HEK293 (cell line): Measurements from ENCODE around the gene C22orf15.

Experiments
- CTCF ChIA-PET: fragments of 350-600 bp; formaldehyde crosslinking; extraction: SDS; loops from one replicate; lab custom pipeline; 2021; ENCODE audit warnings: antibody characterized with exemption; lab: Yijun Ruan, JAX
- POLR2A ChIA-PET: fragments of 300-600 bp; formaldehyde crosslinking; extraction: SDS; loops from one replicate; lab custom pipeline; 2020; ENCODE audit warnings: antibody characterized with exemption, inconsistent platforms; lab: Yijun Ruan, JAX
- H3K27ac ChIP-seq: fragments of 200-500 bp; sonication (Bioruptor generic); 2 replicates; pipeline ENCODE4 v1.5.1; 2014; ENCODE audit warnings: low read depth, low read length, control low read depth, inconsistent platforms; ENCODE audit errors: extremely low read depth
- H3K36me3 ChIP-seq, 2 experiments: fragments of 200-500 bp in 1 of 2; sonication (Bioruptor generic) in 1 of 2; 1 replicate in 1 of 2; 2 replicates in 1 of 2; pipeline ENCODE4 v1.5.1; 2014 to 2017; ENCODE audit warnings: inconsistent platforms in 2 of 2, low read length in 2 of 2; ENCODE audit not compliant: control insufficient read depth in 2 of 2, insufficient read depth in 1 of 2
- H3K4me1 ChIP-seq: fragments of 200-500 bp; sonication (Bioruptor generic); 2 replicates; pipeline ENCODE4 v1.5.1; 2014; ENCODE audit warnings: mild to moderate bottlenecking, low read length, inconsistent platforms; ENCODE audit not compliant: control insufficient read depth, insufficient read depth
- H3K4me3 ChIP-seq: 2 replicates; pipeline ENCODE4 v1.5.1; 2011; ENCODE audit warnings: low read depth, mild to moderate bottlenecking, control low read depth, low read length, moderate library complexity
- H3K9me3 ChIP-seq: fragments of 200-500 bp; sonication (Bioruptor generic); 2 replicates; pipeline ENCODE4 v1.5.1; 2014; ENCODE audit warnings: low read depth, low read length, inconsistent platforms; ENCODE audit not compliant: control insufficient read depth, insufficient read depth
- GLI4 ChIP-seq: fragments of 450-650 bp; formaldehyde crosslinking; IDR thresholded peaks from 2 replicates; pipeline ENCODE4 v1.5.1; 2016; ENCODE audit warnings: missing biosample characterization, missing genetic modification characterization
- KLF7 ChIP-seq: fragments of 450-650 bp; formaldehyde crosslinking; IDR thresholded peaks from 2 replicates; pipeline ENCODE4 v1.5.1; 2016; ENCODE audit warnings: missing biosample characterization, missing genetic modification characterization, borderline replicate concordance
- KLF8 ChIP-seq: fragments of 450-650 bp; formaldehyde crosslinking; IDR thresholded peaks from 2 replicates; pipeline ENCODE4 v1.5.1; 2016; ENCODE audit warnings: missing biosample characterization, missing genetic modification characterization
- ZNF121 ChIP-seq: fragments of 450-650 bp; formaldehyde crosslinking; IDR thresholded peaks from 2 replicates; pipeline ENCODE4 v1.5.1; 2016; ENCODE audit warnings: missing biosample characterization, missing genetic modification characterization
- ZNF174 ChIP-seq: fragments of 450-650 bp; formaldehyde crosslinking; IDR thresholded peaks from 2 replicates; pipeline ENCODE4 v1.5.0; 2017; ENCODE audit warnings: missing biosample characterization, mild to moderate bottlenecking, missing genetic modification characterization
- ZNF202 ChIP-seq: fragments of 450-650 bp; formaldehyde crosslinking; IDR thresholded peaks from 2 replicates; pipeline ENCODE4 v1.5.1; 2016; ENCODE audit warnings: missing biosample characterization, missing genetic modification characterization, borderline replicate concordance
- ZNF23 ChIP-seq: fragments of 450-650 bp; formaldehyde crosslinking; IDR thresholded peaks from 2 replicates; pipeline ENCODE4 v1.5.1; 2016; ENCODE audit warnings: missing biosample characterization, missing genetic modification characterization, borderline replicate concordance
- ZNF248 ChIP-seq: fragments of 450-650 bp; formaldehyde crosslinking; IDR thresholded peaks from 2 replicates; pipeline ENCODE4 v1.5.1; 2017; ENCODE audit warnings: missing biosample characterization, missing genetic modification characterization
- ZNF394 ChIP-seq: fragments of 450-650 bp; formaldehyde crosslinking; IDR thresholded peaks from 2 replicates; pipeline ENCODE4 v1.5.1; 2016; ENCODE audit warnings: missing biosample characterization, missing genetic modification characterization, mild to moderate bottlenecking, moderate library complexity, borderline replicate concordance
- ZNF48 ChIP-seq: fragments of 450-650 bp; formaldehyde crosslinking; IDR thresholded peaks from 2 replicates; pipeline ENCODE4 v1.5.1; 2016; ENCODE audit warnings: missing biosample characterization, missing genetic modification characterization
- ZNF624 ChIP-seq: fragments of 450-650 bp; formaldehyde crosslinking; IDR thresholded peaks from 2 replicates; pipeline ENCODE4 v1.5.1; 2017; ENCODE audit warnings: missing biosample characterization, missing genetic modification characterization
- ZNF701 ChIP-seq: fragments of 450-650 bp; formaldehyde crosslinking; IDR thresholded peaks from 2 replicates; pipeline ENCODE4 v1.5.1; 2016; ENCODE audit warnings: missing biosample characterization, missing genetic modification characterization
- ZNF707 ChIP-seq: fragments of 450-650 bp; formaldehyde crosslinking; IDR thresholded peaks from 2 replicates; pipeline ENCODE4 v1.5.1; 2016; ENCODE audit warnings: missing biosample characterization, missing genetic modification characterization
- ZNF791 ChIP-seq: fragments of 450-650 bp; formaldehyde crosslinking; IDR thresholded peaks from 2 replicates; pipeline ENCODE4 v1.5.1; 2016; ENCODE audit warnings: missing biosample characterization, missing genetic modification characterization
- TF ChIP-seq, protein P1 (sequence below): fragments of 450-650 bp; formaldehyde crosslinking; IDR thresholded peaks from 2 replicates; pipeline ENCODE4 v1.5.1; 2016; ENCODE audit warnings: missing biosample characterization, missing genetic modification characterization
- TF ChIP-seq, protein P2 (sequence below): fragments of 450-650 bp; formaldehyde crosslinking; IDR thresholded peaks from 2 replicates; pipeline ENCODE4 v1.5.1; 2017; ENCODE audit warnings: missing biosample characterization, missing genetic modification characterization
- TF ChIP-seq, protein P3 (sequence below): fragments of 450-650 bp; formaldehyde crosslinking; IDR thresholded peaks from 2 replicates; pipeline ENCODE4 v1.5.1; 2016; ENCODE audit warnings: missing biosample characterization, missing genetic modification characterization, borderline replicate concordance
- TF ChIP-seq, protein P4 (sequence below): fragments of 450-650 bp; formaldehyde crosslinking; IDR thresholded peaks from 2 replicates; pipeline ENCODE4 v1.5.1; 2016; ENCODE audit warnings: missing biosample characterization, missing genetic modification characterization

Gene C22orf15

DNA sequence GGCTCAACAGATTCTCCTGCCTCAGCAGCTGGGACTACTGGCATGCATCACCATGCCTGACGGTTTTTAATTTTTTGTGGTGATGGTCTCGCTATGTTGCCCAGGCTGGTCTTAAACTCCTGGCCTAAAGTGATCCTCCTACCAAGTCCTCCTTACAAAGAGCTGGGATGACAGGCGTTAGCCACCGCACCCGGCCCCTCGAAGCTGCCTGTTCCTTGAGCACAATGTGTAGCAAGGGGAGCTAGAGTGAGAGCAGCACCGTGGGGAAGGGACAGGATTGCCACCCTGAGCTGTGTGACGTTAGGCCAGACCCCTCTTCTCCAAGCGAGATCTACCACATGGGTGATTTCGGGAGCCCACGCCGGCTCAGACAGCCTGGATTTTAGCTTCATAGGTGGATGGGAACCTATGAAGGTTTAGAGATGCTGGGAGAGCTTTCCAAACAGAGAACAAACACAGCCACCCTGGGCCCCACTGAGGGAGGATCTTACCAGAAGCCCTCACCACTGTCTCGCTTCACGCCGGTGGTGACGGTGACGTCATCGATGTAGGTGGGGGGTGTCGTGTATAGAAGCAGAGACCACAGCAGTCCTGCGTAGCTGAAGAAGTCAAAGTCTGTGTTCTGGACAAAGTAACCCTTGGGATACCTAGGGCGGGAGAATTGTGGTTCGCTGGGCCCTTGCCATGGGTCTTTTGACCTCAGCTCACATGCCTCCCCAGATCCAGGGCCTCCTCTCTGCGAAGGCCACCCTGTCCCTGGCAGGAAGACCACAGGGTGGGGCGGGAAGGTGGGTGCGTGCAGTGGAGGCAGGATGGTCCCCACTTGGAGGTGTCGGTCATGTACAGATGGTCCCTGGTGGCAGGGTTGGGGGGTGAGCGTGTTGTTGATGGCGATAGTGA lies 48.8 kb upstream of the C22orf15 start:
- no peak overlapping the region for H3K27ac ChIP-seq
- H3K36me3 ChIP-seq = peaks cover 31 to 62% of the 10 kb centered on the region in 2 experiments

More for the DNA sequence above, 48.8 kb upstream of the C22orf15 start:
- TF ChIP-seq ZNF174 = no peak
- no peak for TF ChIP-seq KLF7 (tag by site-specific recombination)
- TF ChIP-seq, protein P1, sequence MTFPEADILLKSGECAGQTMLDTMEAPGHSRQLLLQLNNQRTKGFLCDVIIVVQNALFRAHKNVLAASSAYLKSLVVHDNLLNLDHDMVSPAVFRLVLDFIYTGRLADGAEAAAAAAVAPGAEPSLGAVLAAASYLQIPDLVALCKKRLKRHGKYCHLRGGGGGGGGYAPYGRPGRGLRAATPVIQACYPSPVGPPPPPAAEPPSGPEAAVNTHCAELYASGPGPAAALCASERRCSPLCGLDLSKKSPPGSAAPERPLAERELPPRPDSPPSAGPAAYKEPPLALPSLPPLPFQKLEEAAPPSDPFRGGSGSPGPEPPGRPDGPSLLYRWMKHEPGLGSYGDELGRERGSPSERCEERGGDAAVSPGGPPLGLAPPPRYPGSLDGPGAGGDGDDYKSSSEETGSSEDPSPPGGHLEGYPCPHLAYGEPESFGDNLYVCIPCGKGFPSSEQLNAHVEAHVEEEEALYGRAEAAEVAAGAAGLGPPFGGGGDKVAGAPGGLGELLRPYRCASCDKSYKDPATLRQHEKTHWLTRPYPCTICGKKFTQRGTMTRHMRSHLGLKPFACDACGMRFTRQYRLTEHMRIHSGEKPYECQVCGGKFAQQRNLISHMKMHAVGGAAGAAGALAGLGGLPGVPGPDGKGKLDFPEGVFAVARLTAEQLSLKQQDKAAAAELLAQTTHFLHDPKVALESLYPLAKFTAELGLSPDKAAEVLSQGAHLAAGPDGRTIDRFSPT (tag by site-specific recombination) = no peak
- TF ChIP-seq, protein P2, sequence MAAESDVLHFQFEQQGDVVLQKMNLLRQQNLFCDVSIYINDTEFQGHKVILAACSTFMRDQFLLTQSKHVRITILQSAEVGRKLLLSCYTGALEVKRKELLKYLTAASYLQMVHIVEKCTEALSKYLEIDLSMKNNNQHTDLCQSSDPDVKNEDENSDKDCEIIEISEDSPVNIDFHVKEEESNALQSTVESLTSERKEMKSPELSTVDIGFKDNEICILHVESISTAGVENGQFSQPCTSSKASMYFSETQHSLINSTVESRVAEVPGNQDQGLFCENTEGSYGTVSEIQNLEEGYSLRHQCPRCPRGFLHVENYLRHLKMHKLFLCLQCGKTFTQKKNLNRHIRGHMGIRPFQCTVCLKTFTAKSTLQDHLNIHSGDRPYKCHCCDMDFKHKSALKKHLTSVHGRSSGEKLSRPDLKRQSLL (tag by site-specific recombination) = no peak
- no peak for TF ChIP-seq ZNF394 (tag by site-specific recombination)
- no peak for TF ChIP-seq ZNF248 (tag by site-specific recombination)
- TF ChIP-seq ZNF23 (tag by site-specific recombination) = no peak
- TF ChIP-seq ZNF202 (tag by site-specific recombination) = no peak
- TF ChIP-seq, protein P3, sequence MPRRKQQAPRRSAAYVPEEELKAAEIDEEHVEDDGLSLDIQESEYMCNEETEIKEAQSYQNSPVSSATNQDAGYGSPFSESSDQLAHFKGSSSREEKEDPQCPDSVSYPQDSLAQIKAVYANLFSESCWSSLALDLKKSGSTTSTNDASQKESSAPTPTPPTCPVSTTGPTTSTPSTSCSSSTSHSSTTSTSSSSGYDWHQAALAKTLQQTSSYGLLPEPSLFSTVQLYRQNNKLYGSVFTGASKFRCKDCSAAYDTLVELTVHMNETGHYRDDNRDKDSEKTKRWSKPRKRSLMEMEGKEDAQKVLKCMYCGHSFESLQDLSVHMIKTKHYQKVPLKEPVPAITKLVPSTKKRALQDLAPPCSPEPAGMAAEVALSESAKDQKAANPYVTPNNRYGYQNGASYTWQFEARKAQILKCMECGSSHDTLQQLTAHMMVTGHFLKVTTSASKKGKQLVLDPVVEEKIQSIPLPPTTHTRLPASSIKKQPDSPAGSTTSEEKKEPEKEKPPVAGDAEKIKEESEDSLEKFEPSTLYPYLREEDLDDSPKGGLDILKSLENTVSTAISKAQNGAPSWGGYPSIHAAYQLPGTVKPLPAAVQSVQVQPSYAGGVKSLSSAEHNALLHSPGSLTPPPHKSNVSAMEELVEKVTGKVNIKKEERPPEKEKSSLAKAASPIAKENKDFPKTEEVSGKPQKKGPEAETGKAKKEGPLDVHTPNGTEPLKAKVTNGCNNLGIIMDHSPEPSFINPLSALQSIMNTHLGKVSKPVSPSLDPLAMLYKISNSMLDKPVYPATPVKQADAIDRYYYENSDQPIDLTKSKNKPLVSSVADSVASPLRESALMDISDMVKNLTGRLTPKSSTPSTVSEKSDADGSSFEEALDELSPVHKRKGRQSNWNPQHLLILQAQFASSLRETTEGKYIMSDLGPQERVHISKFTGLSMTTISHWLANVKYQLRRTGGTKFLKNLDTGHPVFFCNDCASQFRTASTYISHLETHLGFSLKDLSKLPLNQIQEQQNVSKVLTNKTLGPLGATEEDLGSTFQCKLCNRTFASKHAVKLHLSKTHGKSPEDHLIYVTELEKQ = no peak
- no peak for TF ChIP-seq ZNF701
- TF ChIP-seq, protein P4, sequence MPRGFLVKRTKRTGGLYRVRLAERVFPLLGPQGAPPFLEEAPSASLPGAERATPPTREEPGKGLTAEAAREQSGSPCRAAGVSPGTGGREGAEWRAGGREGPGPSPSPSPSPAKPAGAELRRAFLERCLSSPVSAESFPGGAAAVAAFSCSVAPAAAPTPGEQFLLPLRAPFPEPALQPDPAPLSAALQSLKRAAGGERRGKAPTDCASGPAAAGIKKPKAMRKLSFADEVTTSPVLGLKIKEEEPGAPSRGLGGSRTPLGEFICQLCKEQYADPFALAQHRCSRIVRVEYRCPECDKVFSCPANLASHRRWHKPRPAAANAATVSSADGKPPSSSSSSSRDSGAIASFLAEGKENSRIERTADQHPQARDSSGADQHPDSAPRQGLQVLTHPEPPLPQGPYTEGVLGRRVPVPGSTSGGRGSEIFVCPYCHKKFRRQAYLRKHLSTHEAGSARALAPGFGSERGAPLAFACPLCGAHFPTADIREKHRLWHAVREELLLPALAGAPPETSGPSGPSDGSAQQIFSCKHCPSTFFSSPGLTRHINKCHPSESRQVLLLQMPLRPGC (tag by site-specific recombination) = no peak
- no peak for TF ChIP-seq GLI4 (tag by site-specific recombination)
- no peak for TF ChIP-seq KLF8
- TF ChIP-seq ZNF48 (tag by site-specific recombination) = no peak
- TF ChIP-seq ZNF624 (tag by site-specific recombination) = no peak
- TF ChIP-seq ZNF791 = no peak
- TF ChIP-seq ZNF707 (tag by site-specific recombination) = no peak
- TF ChIP-seq ZNF121 = no peak
- ChIA-PET CTCF (interaction anchor here (1.0 kb wide), 1 partner anchor 136 kb away, joined by 4 read pairs; no protein-coding TSS in a partner anchor), POLR2A (interaction anchor here (1.5 kb wide), 1 partner anchor 143 kb away, joined by 5 read pairs; the partner anchor contains the start of gene SLC2A11)
- H3K9me3 ChIP-seq = no peaks in the 10 kb centered on the region
- H3K4me3 ChIP-seq = no peak overlapping the region
- H3K4me1 ChIP-seq = no peaks in the 10 kb centered on the region
